Dedifferentiated amniotic fluid mesenchymal stem cell (primary cell): ENCODE data around the gene CCDC188.

Experiments
- DNase-seq: peaks from one replicate; pipeline ENCODE4 v3.0.0-alpha.2; 2016; ENCODE audit errors: extremely low spot score

Gene CCDC188

GRCh38 chr22:20150381-20151275 is at the start of gene CCDC188:
CCDC188 (minus strand) TSS chr22:20151055; CDS start chr22:20150986, 69 bp downstream.
- DNase-seq, result no peak

- DNase-seq, result no peak
Measured at GRCh38 chr22:20199906-20200305, 49.1 kb upstream of the CCDC188 start.

DNA sequence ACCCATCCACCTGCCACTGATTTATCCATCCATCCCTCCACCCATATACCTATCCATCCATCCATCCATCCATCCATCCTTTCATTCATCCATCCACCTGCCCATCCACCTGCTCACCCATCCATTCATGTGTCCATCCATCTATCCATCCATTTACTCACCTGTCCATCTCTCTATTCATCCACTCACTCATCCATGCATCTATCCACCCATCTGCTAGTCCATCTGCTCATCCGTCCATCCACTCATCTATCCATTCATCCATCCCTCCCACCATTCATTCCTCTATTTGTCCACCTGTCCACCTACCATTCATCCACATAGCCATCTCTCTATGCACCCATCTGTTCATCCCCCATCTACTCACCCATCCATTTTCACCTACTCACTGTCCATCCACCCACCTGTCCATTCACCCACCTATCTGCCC is 48.6 kb upstream of the CCDC188 start:
- DNase-seq, result no peak

GRCh38 chr22:20198557-20199319 is 47.9 kb upstream of the CCDC188 start:
- no peak for DNase-seq

DNA sequence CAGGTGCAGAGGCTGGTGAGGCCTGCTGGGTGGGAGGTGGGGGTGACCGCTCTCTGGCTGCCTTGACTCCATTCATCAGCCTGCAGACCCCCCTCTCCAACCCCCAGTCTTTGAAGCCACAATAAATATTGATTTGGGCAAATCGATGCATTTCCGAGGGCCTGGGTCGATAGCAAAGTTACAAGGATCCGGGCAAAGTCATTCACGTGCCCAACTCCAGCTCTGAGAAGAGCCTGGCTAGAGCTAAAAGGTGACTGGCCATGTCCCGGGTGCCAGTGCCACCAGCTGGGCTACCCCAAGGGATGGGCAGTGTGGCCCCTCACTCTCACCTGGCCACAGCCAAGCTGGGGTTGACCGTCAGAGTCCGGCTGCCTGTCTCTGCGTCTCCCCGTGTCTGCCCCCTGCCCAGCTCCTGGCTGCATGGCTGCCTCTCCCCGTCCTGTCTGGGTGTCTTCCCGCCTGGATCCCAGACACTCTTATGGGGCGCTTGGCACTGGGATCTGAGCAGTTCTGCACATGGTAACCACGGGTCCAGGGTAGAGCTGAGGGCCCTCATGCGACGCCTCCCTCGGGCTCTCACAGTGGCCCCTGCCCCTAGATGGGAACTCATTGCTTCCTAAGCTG is 46.7 kb upstream of the CCDC188 start:
- DNase-seq, result no peak

DNA sequence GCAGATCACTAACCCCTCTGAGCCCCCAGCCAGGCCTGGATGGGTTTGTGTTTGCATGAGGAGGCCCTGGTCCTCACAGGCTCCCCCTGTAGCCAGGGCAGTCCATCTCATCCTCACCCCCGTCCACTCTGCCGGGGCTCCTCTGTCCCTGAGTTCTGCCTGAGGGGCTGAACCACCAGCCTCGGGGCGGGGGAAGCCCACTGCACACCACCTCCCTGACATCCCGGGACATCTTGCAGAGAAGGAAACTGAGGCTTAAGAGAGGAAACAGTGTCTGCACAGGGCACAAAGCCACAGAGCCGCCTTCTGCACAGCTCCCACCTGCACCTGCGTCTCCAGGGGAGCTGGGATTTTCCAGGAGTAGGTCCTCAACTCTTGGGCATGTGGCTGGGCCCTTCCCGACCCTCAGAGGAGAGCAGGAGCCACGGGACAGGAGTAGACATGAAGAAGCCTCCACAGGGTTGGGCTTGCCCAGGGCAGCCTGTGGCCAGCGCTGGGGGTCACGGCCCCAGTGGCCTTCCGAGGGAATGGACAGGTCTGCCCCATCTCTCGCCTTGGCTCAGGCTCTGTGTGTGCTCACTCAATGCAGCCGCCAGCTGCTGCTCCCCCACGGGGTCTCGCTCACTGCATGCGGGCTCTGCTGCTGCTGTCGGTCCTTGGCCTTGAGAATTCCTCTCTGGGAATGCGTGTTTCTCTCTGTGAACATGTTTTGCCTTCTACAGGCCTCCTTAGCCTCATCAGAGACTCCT is 45.4 kb upstream of the CCDC188 start:
- no peak for DNase-seq

- DNase-seq, result no peak
Measured at GRCh38 chr22:20194681-20195593, 44.1 kb upstream of the CCDC188 start.

GRCh38 chr22:20193761-20194494 is 43.1 kb upstream of the CCDC188 start:
- DNase-seq, result no peak

DNA sequence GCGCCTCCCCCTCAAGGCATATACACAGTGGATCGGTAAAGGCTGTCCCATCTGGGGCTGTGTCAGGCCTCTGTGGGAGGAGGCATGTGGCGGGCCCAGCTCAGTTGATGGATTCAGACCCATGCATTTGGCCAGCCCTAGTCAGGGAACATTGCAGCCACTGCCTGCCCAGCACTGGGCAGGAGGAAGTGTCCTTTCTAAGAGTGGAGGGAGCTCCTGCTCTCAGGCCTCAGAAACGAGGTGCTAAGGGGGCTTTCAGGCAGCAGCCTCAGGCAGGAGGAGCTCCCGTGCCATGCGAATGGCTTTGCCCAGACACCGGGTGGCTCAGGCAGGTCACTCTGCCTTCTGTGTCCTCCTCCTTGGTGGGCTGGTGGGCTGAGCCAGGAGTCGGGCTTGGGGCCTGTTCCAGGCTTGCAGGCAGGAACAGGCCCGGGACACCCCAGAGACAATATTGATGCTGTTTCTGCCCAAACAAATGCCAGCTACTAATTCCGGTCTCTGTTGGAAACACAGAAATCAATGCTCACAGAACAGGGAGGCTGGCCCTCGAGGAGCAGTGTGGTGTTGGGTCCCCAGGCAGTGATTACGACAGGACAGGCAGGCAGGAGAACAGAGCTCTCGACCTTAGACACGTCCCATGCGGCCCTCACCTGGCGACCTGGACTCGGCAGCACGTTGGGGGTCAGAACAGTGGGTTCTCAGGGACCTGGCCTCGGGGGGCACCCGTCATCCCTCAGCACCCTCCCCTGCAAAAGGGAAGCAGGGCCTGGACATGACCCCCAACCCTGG is 42.3 kb upstream of the CCDC188 start:
- no peak for DNase-seq

DNA sequence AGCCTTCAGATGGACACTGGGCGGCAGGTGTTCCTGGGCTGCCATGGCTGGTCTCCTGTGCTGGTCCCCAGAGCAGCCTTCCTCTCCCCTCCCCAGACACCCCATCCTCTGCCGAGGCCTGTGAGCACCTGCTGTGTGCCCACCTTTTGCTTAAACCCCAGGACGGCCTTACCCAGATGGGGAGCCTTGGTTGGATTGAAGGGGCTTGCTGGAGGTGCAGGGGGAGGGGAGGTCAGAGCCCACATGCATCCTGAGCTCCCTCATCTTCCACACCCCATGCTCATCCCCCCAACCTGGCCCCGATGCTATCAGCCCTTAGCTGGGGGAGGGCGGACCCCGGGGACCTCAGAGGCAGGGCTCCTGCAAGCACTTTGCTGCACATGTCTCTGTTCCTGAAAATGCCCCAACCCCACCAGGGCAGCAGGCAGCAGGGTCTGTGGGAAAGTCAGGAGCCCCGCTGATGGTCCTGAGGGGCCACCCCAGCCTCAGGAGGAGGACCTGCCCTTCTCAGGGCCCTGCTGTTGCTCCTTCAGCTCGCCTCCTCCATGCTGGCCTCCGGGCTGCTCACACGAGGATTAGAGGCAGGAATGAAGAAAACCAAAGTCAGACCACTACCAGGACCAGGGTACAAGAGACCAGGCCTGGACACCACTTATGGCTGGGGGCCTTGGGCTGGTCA is 41.6 kb upstream of the CCDC188 start:
- no peak for DNase-seq

- no peak for DNase-seq
Measured at GRCh38 chr22:20191803-20192202, 40.9 kb upstream of the CCDC188 start.

DNA sequence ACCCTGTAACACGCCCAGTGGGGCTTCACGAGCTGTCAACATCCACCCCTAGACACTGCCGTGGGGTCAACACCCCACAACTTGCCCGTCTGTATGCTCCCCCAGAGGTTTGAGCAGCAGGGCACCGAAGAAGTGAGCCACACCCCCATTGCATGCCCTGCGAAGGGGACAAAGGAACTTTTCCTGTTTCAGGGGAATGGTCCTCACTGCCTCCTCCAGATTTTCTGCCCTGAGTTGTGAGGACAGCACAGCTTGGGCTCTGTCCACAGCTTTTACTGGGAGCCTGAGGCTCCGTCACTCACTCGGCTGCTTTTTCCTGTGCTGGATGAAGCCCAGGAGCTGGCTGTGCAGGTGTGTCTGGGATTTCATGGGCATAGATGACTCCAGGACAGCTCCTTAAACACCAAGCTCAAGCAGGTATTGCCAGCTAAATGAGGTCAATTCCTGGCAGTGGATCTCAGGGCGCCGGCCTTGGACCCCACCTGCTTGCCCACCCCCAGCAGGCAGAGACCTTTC is 40.2 kb upstream of the CCDC188 start:
- no peak for DNase-seq

GRCh38 chr22:20188567-20188877 is 37.7 kb upstream of the CCDC188 start:
- no peak for DNase-seq

DNA sequence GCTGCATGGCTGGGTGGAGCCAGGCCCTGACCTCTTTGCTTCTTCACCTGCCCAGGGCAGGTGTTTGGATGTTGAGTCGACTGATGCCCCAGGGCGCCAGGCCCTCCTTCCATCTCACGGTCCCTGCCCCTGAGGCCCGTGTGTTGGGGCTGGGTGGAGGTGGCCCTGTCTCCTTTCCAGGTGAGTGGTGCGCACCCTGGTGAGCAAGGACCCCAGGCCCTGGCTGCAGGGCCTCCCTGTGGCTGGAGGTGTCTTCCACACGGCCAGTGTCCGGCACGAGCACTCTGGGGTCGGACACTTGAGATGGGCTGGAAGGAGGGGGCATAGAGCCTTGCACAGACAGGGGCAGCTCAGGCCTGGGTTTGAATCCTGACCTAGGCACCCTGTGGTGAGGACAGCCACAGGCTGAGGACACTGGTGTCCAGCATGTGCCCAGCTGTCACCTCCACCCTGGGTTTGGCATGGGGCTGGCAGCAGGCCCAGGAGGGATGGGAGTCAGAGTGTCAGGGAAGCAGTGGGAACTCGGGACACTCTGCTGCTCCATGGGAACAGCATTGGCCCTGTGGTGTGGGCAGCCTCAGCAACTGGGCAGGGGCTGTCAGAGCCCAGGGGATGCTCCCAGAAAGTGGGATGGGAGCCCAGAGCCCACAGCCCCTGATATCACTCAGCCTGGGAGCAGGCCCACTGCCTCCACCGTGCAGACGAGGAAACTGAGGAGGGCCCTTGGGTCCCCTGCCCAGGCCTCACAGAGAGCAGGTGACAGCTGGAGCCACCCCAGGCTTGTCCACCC is 37.1 kb upstream of the CCDC188 start:
- no peak for DNase-seq

- no peak for DNase-seq
Measured at GRCh38 chr22:20186871-20187546, 36.2 kb upstream of the CCDC188 start.

GRCh38 chr22:20186183-20186870 is 35.5 kb upstream of the CCDC188 start:
- no peak for DNase-seq
